Stimulated activated naive CD8-positive, alpha-beta T cell treated with anti-CD3 and anti-CD28 coated beads, Interleukin-15, amount 100 ng/mL, for 72 hours (primary cell): ENCODE measurements around the gene SNX15.

Experiments used
- ATAC-seq: fragments of 150-1000 bp; cut with Tn5 transposase; 2 replicates; pipeline ENCODE4 v1.10.0; 2021; ENCODE audit warnings: mild to moderate bottlenecking, moderate library complexity
- DNase-seq, 2 donors: peaks; one replicate each; pipeline ENCODE4 v3.0.0; 2021 to 2022
- H3K27ac Mint-ChIP-seq, 2 donors: one replicate each; pipeline ENCODE4 v1.8.0; 2022; ENCODE audit warnings: mild to moderate bottlenecking in 2 of 2, mixed read lengths in 2 of 2, moderate library complexity in 2 of 2
- H3K27me3 Mint-ChIP-seq: one replicate; pipeline ENCODE4 v1.8.0; 2022; ENCODE audit warnings: mixed read lengths
- H3K4me1 Mint-ChIP-seq: one replicate; pipeline ENCODE4 v1.8.0; 2022; ENCODE audit warnings: mild to moderate bottlenecking, mixed read lengths
- H3K4me3 Mint-ChIP-seq, 2 donors: one replicate each; pipeline ENCODE4 v1.8.0; 2022; ENCODE audit warnings: mild to moderate bottlenecking in 2 of 2, mixed read lengths in 2 of 2, moderate library complexity in 1 of 2
- H3K9me3 Mint-ChIP-seq, 2 donors: one replicate each; pipeline ENCODE4 v1.8.0; 2022; ENCODE audit warnings: mixed read lengths in 2 of 2

The SNX15 gene

DNA sequence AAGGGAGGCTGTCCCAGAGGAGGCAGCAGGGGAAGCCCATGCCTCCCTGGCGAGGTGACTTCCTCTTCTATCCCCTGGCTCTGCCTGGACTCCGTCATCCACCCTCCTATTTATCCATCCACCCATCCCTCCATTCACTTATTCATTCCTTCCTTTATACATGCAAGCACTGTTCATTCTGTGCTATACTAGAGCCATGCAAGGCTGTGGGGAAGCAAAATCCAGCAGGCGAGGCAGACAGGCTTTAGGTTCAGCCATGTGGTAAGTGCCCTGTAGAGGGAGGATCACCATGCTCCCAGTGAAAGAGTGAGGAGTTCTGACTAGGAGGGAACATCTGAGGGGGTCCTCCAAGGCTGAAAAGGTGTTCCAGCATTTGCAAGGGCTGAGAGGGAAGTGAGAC is 32.3 kb downstream of the SNX15 start:
- no peaks in the 10 kb centered on the region for H3K9me3 Mint-ChIP-seq
- DNase-seq, result no peak
- H3K27ac Mint-ChIP-seq, result no peak overlapping the region
- no peak overlapping the region for H3K4me3 Mint-ChIP-seq
- peaks cover 16% of the 10 kb centered on the region for H3K4me1 Mint-ChIP-seq
- ATAC-seq, result no peak
- H3K27me3 Mint-ChIP-seq, result no peaks in the 10 kb centered on the region

- Mint-ChIP-seq H3K27ac (no peak overlapping the region), H3K27me3 (no peaks in the 10 kb centered on the region), H3K9me3 (no peaks in the 10 kb centered on the region), H3K4me3 (no peak overlapping the region), H3K4me1 (peaks cover 14% of the 10 kb centered on the region)
- ATAC-seq (no peak), DNase-seq (no peak)
Observed at GRCh38 chr11:65059959-65060824, 33.0 kb downstream of the SNX15 start.

- peaks cover 6% of the 10 kb centered on the region for H3K4me1 Mint-ChIP-seq
- no peak overlapping the region for H3K4me3 Mint-ChIP-seq
- DNase-seq, result no peak
- no peaks in the 10 kb centered on the region for H3K9me3 Mint-ChIP-seq
- ATAC-seq, result peak; percentile 27
- H3K27me3 Mint-ChIP-seq, result no peaks in the 10 kb centered on the region
- H3K27ac Mint-ChIP-seq, result no peak overlapping the region
Observed at GRCh38 chr11:65060913-65061408, 33.7 kb downstream of the SNX15 start.

DNA sequence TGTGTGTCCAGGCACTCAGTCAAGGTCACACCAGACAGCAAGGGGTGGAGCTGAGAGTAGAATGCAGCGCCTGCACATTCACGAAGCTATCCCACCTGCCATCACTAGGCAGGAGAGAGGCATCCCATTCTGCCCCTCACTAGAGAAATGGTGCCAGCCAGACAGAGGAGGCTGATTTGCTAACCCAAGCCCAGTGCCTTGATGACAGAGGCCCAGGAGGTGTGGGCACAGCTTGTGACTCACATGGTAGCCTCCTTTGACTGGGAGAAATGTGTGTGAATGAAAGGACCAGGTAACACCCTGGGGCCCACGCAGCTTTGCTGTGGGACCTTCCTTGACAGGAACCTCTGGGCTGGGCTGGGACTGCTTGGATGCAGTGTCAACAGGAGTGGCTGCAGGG is 36.3 kb downstream of the SNX15 start:
- DNase-seq, result no peak
- no peak for ATAC-seq
- H3K4me1 Mint-ChIP-seq, result peaks cover 6% of the 10 kb centered on the region
- no peak overlapping the region for H3K4me3 Mint-ChIP-seq
- H3K9me3 Mint-ChIP-seq, result no peaks in the 10 kb centered on the region
- H3K27me3 Mint-ChIP-seq, result no peaks in the 10 kb centered on the region
- H3K27ac Mint-ChIP-seq, result no peak overlapping the region

- Mint-ChIP-seq H3K9me3 (no peaks in the 10 kb centered on the region), H3K4me3 (no peak overlapping the region), H3K27me3 (no peaks in the 10 kb centered on the region), H3K27ac (no peak overlapping the region), H3K4me1 (peaks cover 6% of the 10 kb centered on the region)
- ATAC-seq, result no peak
- no peak for DNase-seq
Observed at GRCh38 chr11:65064847-65065240, 37.6 kb downstream of the SNX15 start.

- ATAC-seq, result no peak
- Mint-ChIP-seq H3K9me3 (no peaks in the 10 kb centered on the region), H3K27me3 (no peaks in the 10 kb centered on the region), H3K27ac (no peak overlapping the region), H3K4me3 (no peak overlapping the region), H3K4me1 (peaks cover 4% of the 10 kb centered on the region)
- DNase-seq, result no peak
Observed at GRCh38 chr11:65065851-65066250, 38.6 kb downstream of the SNX15 start.

- Mint-ChIP-seq H3K27me3 (no peaks in the 10 kb centered on the region), H3K9me3 (no peaks in the 10 kb centered on the region), H3K4me1 (no peaks in the 10 kb centered on the region), H3K4me3 (no peak overlapping the region), H3K27ac (no peak overlapping the region)
- ATAC-seq, result no peak
- DNase-seq, result no peak
Observed at GRCh38 chr11:65066315-65066714, 39.1 kb downstream of the SNX15 start.

DNA sequence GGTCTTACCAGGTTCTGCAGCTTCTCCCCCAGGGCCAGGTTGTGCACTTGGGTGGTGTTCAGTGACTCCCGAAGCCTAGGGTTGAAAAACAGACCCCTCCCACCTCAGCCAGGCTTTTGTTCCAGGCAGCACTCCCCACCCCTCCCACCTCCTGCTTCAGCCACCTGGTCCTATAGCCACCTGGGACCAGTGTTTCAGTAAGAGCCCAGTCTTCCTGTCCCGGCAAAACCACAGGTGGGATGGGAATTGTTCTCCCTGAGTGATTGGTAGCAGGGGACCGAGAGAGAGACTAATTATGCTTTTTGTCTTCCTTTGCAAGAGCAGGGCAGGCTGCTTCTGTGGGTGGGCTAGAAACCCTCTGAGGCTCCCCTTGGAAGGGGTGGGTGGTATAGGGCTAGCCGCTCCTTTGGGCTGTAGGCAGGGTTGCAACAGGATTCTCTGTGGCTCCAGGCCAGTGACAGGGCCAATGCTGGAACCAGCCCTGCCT is 39.6 kb downstream of the SNX15 start:
- H3K27ac Mint-ChIP-seq, result no peak overlapping the region
- ATAC-seq (no peak), DNase-seq (no peak)
- no peaks in the 10 kb centered on the region for H3K9me3 Mint-ChIP-seq
- H3K4me3 Mint-ChIP-seq, result no peak overlapping the region
- H3K4me1 Mint-ChIP-seq, result no peaks in the 10 kb centered on the region
- H3K27me3 Mint-ChIP-seq, result no peaks in the 10 kb centered on the region

- no peaks in the 10 kb centered on the region for H3K27me3 Mint-ChIP-seq
- no peak for DNase-seq
- no peaks in the 10 kb centered on the region for H3K9me3 Mint-ChIP-seq
- ATAC-seq, result no peak
- no peaks in the 10 kb centered on the region for H3K4me1 Mint-ChIP-seq
- H3K27ac Mint-ChIP-seq, result no peak overlapping the region
- H3K4me3 Mint-ChIP-seq, result no peak overlapping the region
Observed at GRCh38 chr11:65067446-65067845, 40.2 kb downstream of the SNX15 start.

- DNase-seq, result no peak
- no peak for ATAC-seq
- Mint-ChIP-seq H3K4me1 (no peaks in the 10 kb centered on the region), H3K9me3 (no peaks in the 10 kb centered on the region), H3K27me3 (no peaks in the 10 kb centered on the region), H3K27ac (no peak overlapping the region), H3K4me3 (no peak overlapping the region)
Observed at GRCh38 chr11:65069217-65069616, 42.0 kb downstream of the SNX15 start.

GRCh38 chr11:65071907-65072630 is 44.8 kb downstream of the SNX15 start:
- peaks cover 3% of the 10 kb centered on the region for H3K4me1 Mint-ChIP-seq
- no peak for DNase-seq
- H3K27me3 Mint-ChIP-seq, result no peaks in the 10 kb centered on the region
- no peak overlapping the region for H3K4me3 Mint-ChIP-seq
- peak; percentile 24 for ATAC-seq
- no peak overlapping the region for H3K27ac Mint-ChIP-seq
- no peaks in the 10 kb centered on the region for H3K9me3 Mint-ChIP-seq

DNA sequence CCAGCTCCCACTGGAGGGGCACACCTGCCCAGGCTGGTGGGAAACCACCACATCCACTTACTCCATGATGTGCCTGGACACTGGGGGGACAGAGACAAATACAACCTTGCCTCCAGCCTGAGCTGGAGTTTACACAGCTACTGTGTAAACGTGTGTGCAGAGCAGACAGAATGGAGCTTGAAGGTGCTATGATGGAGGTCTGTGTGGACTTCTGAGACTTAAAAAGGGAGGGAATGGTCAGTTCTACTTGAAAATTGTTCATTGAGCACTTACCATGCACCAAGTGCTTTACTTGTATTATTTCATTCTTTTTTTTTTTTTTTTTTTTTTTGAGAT is 45.4 kb downstream of the SNX15 start:
- Mint-ChIP-seq H3K27me3 (no peaks in the 10 kb centered on the region), H3K4me3 (no peak overlapping the region), H3K27ac (no peak overlapping the region), H3K9me3 (no peaks in the 10 kb centered on the region), H3K4me1 (peaks cover 8% of the 10 kb centered on the region)
- DNase-seq (no peak), ATAC-seq (no peak)

GRCh38 chr11:65077451-65077850 is 50.2 kb downstream of the SNX15 start:
- ATAC-seq, result peak; percentile 27
- Mint-ChIP-seq H3K4me3 (no peak overlapping the region), H3K4me1 (peaks cover 53% of the 10 kb centered on the region), H3K27ac (peak overlapping the region in 1 of 2 donors; percentile 63), H3K9me3 (no peaks in the 10 kb centered on the region), H3K27me3 (no peaks in the 10 kb centered on the region)
- DNase-seq, result no peak

DNA sequence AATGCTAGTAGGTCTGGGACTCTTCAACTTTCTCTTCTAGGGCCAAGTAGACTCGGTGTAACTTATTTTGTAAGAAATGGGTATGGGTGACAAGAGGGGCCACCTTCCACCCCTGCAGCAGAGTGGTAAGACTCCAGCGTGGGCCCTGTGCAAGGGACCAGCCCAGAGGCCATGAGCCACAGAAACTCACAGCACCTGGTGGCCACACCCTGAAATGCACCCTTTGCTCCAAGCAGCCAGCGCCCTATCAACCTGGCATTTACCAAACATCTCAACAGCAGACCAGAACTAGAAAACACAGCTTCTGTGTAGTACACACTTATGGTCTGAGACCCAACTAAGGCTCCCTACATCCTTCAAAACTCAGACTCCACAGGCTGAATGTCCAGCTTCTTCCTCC is 50.9 kb downstream of the SNX15 start:
- DNase-seq, result peak; percentile 60 to 67
- peak overlapping the region in 1 of 2 donors; percentile 70 for H3K27ac Mint-ChIP-seq
- H3K9me3 Mint-ChIP-seq, result no peaks in the 10 kb centered on the region
- peak; percentile 95 for ATAC-seq
- peaks cover 60% of the 10 kb centered on the region for H3K4me1 Mint-ChIP-seq
- H3K4me3 Mint-ChIP-seq, result peak overlapping the region in 1 of 2 donors; percentile 52
- no peaks in the 10 kb centered on the region for H3K27me3 Mint-ChIP-seq

GRCh38 chr11:65078786-65079342 is 51.6 kb downstream of the SNX15 start:
- Mint-ChIP-seq H3K27ac (peak overlapping the region; percentile 70 to 72), H3K9me3 (no peaks in the 10 kb centered on the region), H3K4me3 (peak overlapping the region; percentile 51 to 52), H3K4me1 (peaks cover 63% of the 10 kb centered on the region), H3K27me3 (no peaks in the 10 kb centered on the region)
- no peak for ATAC-seq
- DNase-seq, result no peak
